HTERT RPE-1 (cell line): ENCODE data around the gene SLITRK6.
"Not testable (repeated sequence)": the region's sequence is repeated elsewhere in the genome, so short reads cannot be mapped to it uniquely, and the experiment has no call there.

Source experiments
- in situ Hi-C: fragments of 300-500 bp; cut with MboI; formaldehyde crosslinking; loops from 4 replicates; pipeline ENCODE4 v1.14.3; 2020; ENCODE audit warnings: low sequenced_read_pairs

SLITRK6 gene, protein sequence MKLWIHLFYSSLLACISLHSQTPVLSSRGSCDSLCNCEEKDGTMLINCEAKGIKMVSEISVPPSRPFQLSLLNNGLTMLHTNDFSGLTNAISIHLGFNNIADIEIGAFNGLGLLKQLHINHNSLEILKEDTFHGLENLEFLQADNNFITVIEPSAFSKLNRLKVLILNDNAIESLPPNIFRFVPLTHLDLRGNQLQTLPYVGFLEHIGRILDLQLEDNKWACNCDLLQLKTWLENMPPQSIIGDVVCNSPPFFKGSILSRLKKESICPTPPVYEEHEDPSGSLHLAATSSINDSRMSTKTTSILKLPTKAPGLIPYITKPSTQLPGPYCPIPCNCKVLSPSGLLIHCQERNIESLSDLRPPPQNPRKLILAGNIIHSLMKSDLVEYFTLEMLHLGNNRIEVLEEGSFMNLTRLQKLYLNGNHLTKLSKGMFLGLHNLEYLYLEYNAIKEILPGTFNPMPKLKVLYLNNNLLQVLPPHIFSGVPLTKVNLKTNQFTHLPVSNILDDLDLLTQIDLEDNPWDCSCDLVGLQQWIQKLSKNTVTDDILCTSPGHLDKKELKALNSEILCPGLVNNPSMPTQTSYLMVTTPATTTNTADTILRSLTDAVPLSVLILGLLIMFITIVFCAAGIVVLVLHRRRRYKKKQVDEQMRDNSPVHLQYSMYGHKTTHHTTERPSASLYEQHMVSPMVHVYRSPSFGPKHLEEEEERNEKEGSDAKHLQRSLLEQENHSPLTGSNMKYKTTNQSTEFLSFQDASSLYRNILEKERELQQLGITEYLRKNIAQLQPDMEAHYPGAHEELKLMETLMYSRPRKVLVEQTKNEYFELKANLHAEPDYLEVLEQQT

DNA sequence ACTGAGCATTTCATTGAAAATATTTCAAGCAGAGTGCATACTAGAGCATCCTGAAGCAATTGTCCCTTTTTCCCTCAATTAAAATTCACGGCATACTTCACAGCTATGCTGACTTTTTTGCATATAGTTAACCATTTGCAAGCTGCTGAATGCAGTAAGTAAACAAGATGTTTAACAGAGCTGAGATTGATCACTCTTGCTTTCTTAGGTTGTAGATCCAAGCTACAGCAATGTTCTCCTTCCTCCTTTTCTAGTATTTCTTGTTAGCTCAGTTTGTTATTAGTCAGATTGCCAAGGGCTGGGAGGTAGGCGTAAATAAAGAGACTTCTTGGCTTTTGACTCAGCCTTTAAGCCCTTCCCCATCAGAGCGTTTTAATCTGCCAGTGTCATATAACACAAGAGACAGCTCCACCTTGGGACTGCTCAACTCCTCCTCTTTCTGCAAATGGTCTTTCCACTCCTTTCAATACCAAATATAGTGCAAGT, at the start of gene SLITRK6:
Gene SLITRK6 (minus strand): TSS at position 323 of the 486 bp plus-strand sequence. CDS start 2,911 bp downstream, outside the sequence.
- in situ Hi-C loops = no loop called here

DNA sequence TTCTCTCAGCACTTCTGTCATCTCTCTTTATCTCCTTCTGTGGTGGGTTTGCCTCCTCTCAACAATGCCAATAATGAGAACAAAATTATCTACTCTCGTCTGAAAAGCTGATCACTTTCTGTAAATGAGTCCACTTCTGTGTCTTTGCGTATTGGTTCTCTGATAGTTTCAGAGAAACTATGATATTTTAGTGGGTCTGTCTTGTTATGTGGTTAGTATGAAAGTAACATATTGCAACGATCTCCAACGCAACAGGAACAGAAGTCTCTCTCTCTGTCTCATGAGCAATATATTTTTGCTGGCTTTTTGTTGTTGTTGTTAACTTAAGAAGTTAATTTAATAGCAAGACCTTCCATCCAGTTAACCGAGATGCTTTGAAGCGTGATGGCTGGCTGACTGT, 47.8 kb upstream of the SLITRK6 start:
- in situ Hi-C loops = no loop called here

DNA sequence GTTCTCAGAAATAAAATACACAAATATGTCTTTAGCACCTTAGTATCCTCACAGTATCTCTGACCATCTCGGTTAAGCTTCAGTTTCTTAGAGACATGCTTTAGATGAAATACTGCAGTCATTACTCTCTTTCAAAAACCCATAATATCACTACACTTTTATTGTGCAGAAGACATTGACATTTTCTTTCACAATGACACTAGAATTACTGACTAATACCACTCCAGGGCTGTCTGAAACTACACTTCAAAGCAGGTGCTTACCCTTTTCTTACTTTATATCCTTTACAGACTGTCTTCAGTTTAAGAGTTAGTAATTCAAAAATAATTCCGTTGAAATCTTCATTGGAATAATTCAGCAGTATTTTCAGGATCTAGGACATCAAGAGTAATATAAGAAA, 42.2 kb upstream of the SLITRK6 start:
- in situ Hi-C loops = no loop called here

DNA sequence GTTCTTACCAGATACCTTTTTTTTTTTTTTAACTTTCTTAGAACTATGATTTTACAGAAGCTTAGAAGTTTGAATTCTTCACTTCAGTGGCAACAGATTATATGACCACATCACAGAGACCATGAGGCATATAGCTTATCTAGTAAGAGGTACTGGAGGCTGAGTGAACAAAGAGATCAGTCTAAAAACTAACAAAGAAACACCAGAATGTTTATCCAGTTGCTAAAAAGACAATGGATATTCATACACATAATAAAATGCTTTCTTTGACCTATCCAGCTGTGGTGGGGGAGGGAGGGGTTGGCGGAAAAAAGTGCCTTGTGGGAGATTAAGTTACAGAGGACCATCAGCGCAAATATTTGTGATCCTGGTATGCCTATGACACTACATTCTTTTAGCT, 34.7 kb upstream of the SLITRK6 start:
- in situ Hi-C loops = no loop called here

DNA sequence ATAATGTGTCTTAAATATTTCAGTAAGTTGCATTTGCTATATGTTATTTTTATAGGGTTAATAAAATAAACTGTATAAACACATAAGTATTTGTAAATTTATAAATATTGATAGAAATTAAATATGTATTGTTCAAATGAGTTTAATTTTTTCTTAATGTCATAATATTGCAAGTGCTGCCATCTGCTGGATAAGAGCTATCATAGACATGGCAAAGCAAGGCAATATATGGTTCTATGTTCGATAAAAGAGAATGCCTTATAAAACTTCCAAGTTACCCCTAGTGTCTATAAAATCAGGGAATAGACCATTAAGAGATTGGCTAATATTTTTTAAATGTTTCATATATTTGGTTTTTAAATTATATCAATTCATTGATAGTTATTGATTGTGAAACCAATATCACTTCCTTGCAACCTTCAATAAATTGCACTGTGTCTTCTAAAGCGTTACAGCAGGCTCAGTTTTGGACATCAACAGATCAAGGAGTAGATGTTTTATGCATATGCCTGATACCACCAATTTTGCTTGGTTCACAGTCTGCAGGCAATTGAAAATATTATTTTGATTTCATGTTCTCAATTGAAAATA, 29.0 kb upstream of the SLITRK6 start:
- in situ Hi-C loops = no loop called here

DNA sequence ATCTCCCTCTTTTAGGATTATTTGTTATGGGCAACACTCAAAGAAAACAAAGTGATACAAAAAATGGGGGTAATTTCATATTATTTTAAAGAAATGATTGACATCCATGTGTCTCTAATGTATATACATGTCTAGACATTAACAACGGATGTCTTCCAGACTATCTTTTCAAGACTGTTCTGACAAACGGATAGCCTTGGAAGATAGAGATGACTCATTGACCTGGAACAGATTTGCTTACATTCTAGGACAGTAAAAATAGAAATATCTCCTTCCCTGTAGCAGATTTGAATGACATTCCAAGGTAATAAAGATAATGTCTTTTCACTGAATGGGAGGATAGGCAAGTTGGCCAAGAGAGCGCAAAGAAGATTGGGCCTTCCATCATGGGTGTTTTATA, 26.2 kb upstream of the SLITRK6 start:
- in situ Hi-C loops = no loop called here

DNA sequence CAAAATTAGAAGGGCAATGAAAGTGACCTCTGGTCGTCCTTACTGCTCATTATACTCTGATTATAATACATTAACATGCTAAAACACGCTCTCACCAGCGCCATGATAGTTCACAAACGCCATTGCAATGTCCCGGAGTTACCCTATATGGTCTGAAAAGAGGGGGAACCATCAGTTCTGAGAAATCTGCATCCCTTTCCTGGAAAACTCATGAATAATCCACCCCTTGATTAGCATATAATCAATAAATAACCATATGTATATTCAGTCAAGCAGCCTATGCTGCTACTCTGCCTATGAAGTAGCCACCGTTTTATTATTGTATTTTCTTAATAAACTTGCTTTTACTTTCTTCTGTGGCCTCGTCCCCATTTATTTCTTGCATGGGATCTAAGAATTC, 24.6 kb upstream of the SLITRK6 start:
- in situ Hi-C loops = no loop called here

DNA sequence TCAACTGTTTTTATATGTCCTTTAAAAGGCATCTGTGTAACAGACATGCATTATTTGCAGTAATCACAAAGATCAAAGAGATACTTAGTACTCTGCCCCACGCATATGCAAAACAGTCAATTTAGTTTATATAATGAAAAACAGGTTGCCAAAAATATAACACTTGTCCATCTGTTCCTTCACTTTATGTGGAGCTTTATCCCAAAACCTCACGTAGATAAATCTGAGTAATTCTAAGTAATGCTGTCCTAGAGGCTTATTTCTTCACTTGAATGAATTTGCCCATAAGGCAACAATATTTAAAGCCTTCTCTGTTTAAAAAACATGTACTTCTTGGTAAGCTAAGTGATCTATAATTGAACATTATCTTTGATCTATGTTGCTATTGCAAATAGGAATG, 20.3 kb upstream of the SLITRK6 start:
- in situ Hi-C loops = no loop called here

DNA sequence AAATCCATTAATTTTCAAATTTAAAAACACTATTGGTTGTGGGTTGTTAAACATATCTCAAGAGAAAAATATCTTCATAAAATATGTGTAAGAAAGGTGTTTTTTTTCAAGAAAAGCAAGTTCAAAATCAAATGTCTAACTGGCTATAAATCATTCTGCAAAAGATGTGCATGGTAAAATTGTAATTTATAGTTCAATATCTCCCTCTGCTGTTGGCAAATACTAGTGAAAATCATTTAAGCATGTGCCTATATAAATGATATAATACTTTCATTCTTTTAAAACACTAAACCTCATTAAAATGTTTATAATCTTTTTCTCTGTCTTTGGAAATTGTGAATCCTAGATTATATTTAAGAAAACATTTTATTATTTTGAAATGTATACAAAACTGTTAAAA, 17.2 kb upstream of the SLITRK6 start:
- in situ Hi-C loops = no loop called here

DNA sequence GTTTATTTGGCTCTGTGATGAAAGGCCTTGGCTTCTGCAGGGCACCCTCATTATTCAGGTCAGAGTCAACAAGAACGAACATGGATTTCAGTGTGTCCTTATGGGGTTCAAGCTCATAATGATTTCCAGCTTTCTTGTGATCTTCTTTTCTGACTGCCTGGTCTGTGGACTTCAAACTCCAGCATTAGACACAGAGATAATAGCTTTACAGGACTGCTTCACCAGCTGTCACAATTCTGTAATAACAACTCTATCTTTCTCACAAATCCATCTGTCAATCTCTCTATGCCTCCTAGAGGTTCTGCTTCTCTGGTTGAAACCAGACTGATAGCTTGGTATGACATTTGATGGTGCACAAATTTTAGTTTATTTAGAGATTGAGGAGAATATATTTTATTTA, 13.1 kb upstream of the SLITRK6 start:
- in situ Hi-C loops = no loop called here

DNA sequence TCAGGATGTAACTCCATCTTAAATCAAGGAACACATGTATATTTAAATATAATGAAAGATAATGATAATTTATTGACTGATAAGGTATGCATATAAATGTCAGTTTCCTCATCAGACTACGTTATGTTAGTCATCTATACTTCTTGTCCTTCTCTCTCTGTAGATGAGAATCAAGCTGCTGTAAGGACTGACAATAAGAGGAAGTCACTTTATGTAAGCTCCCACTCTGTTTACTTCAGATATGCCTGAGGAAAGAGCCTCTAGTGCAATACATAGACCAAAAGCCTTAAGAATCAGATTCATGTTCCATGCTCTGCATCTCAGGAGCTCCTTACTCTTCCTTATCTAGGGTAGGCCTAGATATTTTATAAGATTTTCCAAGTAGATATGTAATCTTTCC, 9.6 kb upstream of the SLITRK6 start:
- in situ Hi-C loops = no loop called here

DNA sequence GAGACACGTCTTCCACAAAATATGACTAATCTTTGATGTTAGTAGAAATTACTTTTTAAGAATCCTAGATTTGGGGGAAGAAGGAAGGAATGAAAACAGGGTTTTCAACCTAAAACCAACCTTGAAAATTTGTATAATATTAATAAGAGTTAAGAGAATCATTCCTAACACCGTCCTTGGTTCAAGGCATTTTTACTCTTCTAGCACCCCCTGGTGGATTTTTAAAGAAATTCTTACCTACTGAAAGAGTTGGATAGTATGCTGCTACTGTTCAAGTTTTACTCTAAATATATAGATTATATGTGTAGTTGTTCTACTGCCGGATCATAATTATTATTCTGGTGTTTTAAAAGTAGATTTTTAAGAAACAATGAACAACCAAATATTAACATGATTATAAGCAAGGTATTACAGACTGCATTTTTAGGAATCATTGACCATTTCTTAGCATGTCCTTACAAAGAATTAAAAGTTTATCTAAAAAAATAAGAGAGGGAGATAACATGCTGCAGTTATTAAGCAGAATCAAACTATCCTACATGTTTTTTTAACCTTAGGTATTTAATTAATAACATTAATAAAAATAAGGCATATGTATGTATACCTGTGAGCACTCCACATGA, 7.4 kb upstream of the SLITRK6 start:
- in situ Hi-C loops = no loop called here

DNA sequence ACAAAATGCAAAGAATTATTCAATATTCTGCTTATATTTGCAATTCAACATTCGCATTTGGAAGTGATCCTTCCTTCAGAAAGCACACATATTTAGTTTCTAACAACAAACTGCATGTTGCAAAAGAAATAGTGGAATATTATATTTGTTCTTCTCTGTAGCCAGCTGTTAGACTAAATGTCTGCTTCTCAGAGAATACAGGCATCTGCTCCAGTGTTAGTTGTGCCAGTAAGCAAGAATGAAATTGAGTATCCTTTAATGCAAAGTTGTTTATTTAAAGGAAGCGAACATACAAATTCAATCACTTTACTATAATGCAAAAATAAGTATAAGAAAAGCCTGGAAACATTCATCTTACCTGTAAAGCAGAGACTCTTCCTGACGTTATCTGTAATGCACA, 663 bp downstream of the SLITRK6 start:
- in situ Hi-C loops = no loop called here

DNA sequence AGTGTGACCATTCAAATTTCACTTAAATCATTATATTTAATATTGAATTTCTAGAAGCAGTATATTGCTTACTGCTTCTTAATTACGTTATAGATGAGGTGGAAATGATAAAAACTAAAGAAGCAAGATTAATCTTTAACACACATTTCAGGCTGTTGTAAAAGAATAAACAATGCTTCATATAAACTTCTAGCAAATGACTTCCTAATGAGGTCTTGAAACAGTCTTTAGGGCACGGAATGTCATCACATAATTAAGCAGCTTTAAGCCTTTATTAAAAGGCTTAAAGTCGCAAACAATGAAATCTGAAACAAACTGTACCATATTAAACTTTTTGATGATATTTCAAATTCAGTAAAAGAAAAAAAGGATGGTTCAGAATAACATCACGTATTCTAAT, 1.9 kb downstream of the SLITRK6 start:
- in situ Hi-C loops = no loop called here

DNA sequence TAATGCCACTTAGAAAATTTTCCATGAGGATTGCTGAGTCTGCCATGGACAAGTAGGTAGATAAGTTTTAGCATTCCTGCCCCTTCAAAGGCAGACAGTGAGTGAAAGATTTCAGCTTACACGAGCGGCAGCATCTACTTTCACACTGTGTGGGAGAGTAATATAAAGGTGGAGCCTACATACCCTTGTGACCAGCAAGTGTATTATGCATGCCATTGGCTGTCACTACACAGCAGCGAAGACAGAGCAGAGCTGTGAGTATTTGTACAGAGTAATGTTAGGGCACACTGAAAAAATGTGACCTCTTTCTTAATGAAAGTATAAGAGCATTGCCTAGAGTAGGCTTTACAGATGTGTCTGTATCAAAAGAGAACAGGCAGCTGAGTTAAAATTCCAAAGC, 14.0 kb downstream of the SLITRK6 start:
- in situ Hi-C loops = no loop called here

DNA sequence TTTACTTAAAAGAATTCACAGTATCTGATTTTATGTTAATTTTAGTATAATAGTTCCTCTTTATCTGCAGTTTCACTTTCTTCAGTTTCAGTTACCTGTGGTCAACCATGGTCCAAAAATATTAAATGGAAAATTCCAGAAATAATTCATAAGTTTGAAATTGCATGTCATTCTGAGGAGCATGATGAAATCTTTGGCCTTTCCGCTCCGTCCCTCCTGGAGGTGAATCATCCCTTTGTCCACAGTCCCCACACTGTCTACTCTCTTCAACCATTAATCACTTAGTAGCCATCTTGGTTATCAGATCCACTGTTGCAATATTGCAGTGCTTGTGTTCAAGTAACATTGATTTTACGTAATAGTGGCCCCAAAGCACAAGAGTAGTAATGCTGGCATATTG, 26.9 kb downstream of the SLITRK6 start:
- in situ Hi-C loops = no loop called here

DNA sequence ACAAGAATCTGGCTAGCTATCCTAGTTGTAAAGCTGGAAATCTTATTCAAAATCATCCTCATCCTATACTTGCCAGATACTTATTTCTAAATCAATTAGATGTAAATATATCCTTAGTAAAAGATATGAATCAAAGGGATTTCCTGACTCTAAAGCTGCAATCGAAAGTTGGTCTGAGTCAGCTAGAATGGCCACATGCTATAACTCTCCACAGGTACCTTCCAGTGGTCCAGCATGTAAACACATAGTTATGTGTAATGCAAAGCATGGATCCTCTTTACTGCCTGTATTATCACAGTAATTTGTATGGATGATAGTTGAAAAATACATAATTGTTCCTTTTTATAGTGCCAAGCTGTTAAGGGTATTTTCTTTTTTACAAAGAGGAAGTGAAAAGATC, 27.4 kb downstream of the SLITRK6 start:
- in situ Hi-C loops = no loop called here

DNA sequence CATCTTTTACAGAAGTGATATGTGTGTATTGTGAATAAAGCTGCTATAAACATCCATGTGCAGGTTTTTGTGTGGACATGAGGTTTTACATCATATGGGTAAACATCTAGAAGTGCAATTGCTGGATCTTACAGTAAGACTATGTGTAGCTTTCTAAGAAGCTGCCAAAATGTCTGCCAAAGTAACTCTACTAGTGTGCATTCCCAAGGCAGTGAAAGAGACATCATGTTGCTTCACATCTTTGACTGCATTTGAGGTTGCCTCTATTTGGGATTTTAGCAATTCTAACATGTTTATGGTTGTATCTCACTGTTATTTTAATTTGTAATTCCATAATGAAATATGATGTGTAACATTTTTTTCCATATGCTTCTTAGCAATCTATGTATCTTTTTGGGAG, 30.3 kb downstream of the SLITRK6 start:
- in situ Hi-C loops = no loop called here

DNA sequence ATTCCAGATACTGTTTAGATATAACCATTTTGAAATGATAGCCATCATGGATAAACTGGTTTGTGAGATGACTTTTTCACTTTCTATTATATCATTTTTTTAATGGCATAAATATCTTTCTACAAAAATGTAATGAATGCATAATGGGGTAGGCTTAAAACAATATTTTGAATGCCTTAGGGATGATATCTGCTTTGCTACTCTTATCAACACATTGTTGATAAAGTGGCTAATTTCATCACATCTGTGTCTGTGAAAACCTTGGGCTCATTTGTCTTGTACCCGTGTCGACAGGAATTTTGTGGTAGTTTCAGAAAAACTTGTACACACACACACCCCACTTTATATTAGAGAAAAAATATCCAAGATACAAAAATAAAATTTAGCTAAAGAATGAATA, 44.1 kb downstream of the SLITRK6 start:
- in situ Hi-C loops = no loop called here

DNA sequence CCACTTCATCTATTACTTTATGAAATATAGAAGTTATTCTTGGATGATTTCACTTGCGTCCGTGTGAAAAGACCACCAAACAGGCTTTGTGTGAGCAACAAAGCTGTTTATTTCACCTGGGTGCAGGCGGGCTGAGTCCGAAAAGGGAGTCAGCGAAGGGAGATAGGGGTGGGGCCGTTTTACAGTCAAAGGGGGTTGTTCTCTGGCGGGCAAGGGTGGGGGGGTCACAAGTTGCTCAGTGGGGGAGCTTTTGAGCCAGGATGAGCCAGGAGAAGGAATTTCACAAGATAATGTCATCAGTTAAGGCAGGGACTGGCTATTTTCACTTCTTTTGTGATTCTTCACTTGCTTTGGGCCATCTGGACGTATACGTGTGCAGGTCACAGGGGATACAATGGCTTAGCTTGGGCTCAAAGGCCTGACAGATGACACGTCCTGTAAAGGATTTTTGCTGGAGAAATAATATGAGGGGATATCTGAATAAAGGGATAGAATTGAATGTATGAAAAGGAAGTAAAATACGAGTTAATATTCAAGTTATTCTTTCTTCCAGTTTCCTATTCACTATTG, 55.9 kb downstream of the SLITRK6 start:
- in situ Hi-C loops = not testable (repeated sequence)
